H9 (cell line): ENCODE measurements around the gene AGPAT2. TPM values are rescaled to one million over a fixed set of nuclear protein-coding genes. Genes with fewer than 3 reads are reported as not detected.

Experiments
- DNase-seq: peaks from one replicate; pipeline ENCODE4 v3.0.0-alpha.2; 2017
- H2AFZ ChIP-seq: one replicate; pipeline ENCODE4 v1.6.1; 2013; ENCODE audit warnings: mild to moderate bottlenecking, low read length, control low read depth, moderate library complexity
- H2AK5ac ChIP-seq: 2 replicates; pipeline ENCODE4 v1.6.1; 2013; ENCODE audit warnings: low read length, control low read depth, mixed read lengths; ENCODE audit not compliant: insufficient read length
- H2BK120ac ChIP-seq: one replicate; pipeline ENCODE4 v1.6.1; 2013; ENCODE audit warnings: low read depth, mild to moderate bottlenecking, low read length, control low read depth, inconsistent platforms; ENCODE audit not compliant: poor library complexity, severe bottlenecking
- H2BK12ac ChIP-seq: 2 replicates; pipeline ENCODE4 v1.6.1; 2013; ENCODE audit warnings: low read length, control low read depth, mixed read lengths, low read depth; ENCODE audit not compliant: insufficient read length
- H2BK15ac ChIP-seq: 2 replicates; pipeline ENCODE4 v1.6.1; 2013; ENCODE audit warnings: low read depth, low read length, control low read depth
- H2BK20ac ChIP-seq: one replicate; pipeline ENCODE4 v1.6.1; 2013; ENCODE audit warnings: low read depth, mild to moderate bottlenecking, low read length, control low read depth, inconsistent platforms; ENCODE audit not compliant: poor library complexity, severe bottlenecking
- H2BK5ac ChIP-seq: 2 replicates; pipeline ENCODE4 v1.6.1; 2013; ENCODE audit warnings: low read length, control low read depth, mixed read lengths; ENCODE audit not compliant: insufficient read length
- H3K14ac ChIP-seq: 2 replicates; pipeline ENCODE4 v1.6.1; 2013; ENCODE audit warnings: low read length, control low read depth; ENCODE audit not compliant: insufficient read depth
- H3K18ac ChIP-seq: 2 replicates; pipeline ENCODE4 v1.6.1; 2013; ENCODE audit warnings: low read depth, mild to moderate bottlenecking, mixed read lengths, low read length, control low read depth; ENCODE audit not compliant: insufficient read length
- H3K23ac ChIP-seq: 2 replicates; pipeline ENCODE4 v1.6.1; 2013; ENCODE audit warnings: low read length, control low read depth, mixed read lengths, low read depth; ENCODE audit not compliant: insufficient read length
- H3K23me2 ChIP-seq: 2 replicates; pipeline ENCODE4 v1.6.1; 2013; ENCODE audit warnings: low read depth, mild to moderate bottlenecking, mixed read lengths, low read length, control low read depth; ENCODE audit not compliant: insufficient read length, poor library complexity, severe bottlenecking
- H3K27ac ChIP-seq: 2 replicates; pipeline ENCODE4 v1.5.1; 2013; ENCODE audit warnings: low read length, control low read depth, mixed read lengths, low read depth; ENCODE audit not compliant: insufficient read length
- H3K27me3 ChIP-seq: 2 replicates; pipeline ENCODE4 v1.6.1; 2013; ENCODE audit warnings: low read length, control low read depth, inconsistent platforms; ENCODE audit not compliant: insufficient read depth
- H3K4ac ChIP-seq: 2 replicates; pipeline ENCODE4 v1.6.1; 2013; ENCODE audit warnings: low read depth, mild to moderate bottlenecking, control low read depth, inconsistent platforms, low read length, moderate library complexity
- H3K4me1 ChIP-seq: 2 replicates; pipeline ENCODE4 v1.6.1; 2013; ENCODE audit warnings: low read length, control low read depth, inconsistent platforms; ENCODE audit not compliant: insufficient read depth
- H3K4me2 ChIP-seq: 2 replicates; pipeline ENCODE4 v1.6.1; 2013; ENCODE audit warnings: low read length, control low read depth, mixed read lengths; ENCODE audit not compliant: insufficient read length, insufficient read depth
- H3K56ac ChIP-seq: 2 replicates; pipeline ENCODE4 v1.6.1; 2013; ENCODE audit warnings: low read depth, mild to moderate bottlenecking, mixed read lengths, low read length, control low read depth; ENCODE audit not compliant: insufficient read length
- H3K79me1 ChIP-seq: 2 replicates; pipeline ENCODE4 v1.6.1; 2013; ENCODE audit warnings: low read depth, mild to moderate bottlenecking, moderate library complexity, low read length, control low read depth, inconsistent platforms; ENCODE audit not compliant: insufficient read depth, poor library complexity, severe bottlenecking
- H3K79me2 ChIP-seq: 2 replicates; pipeline ENCODE4 v1.6.1; 2013; ENCODE audit warnings: low read length, control low read depth, inconsistent platforms; ENCODE audit not compliant: insufficient read depth
- H3K9ac ChIP-seq: 2 replicates; pipeline ENCODE4 v1.6.1; 2013; ENCODE audit warnings: low read length, control low read depth, mixed read lengths; ENCODE audit not compliant: insufficient read length; ENCODE audit errors: extremely low read depth
- H3K9me3 ChIP-seq: one replicate; pipeline ENCODE4 v1.6.1; 2013; ENCODE audit warnings: low read depth, low read length, inconsistent platforms; ENCODE audit not compliant: control insufficient read depth
- H3T11ph ChIP-seq: one replicate; pipeline ENCODE4 v1.6.1; 2013; ENCODE audit warnings: mild to moderate bottlenecking, low read length, control low read depth, inconsistent platforms
- H4K20me1 ChIP-seq: one replicate; pipeline ENCODE4 v1.6.1; 2013; ENCODE audit not compliant: control insufficient read depth, insufficient read length, insufficient read depth
- H4K5ac ChIP-seq: 2 replicates; pipeline ENCODE4 v1.6.1; 2013; ENCODE audit warnings: low read depth, mild to moderate bottlenecking, mixed read lengths, low read length, control low read depth; ENCODE audit not compliant: insufficient read length
- H4K8ac ChIP-seq: replicated peaks from 2 replicates; pipeline ENCODE4 v1.6.1; 2013; ENCODE audit warnings: low read length, control low read depth, mixed read lengths, low read depth; ENCODE audit not compliant: insufficient read length
- H4K91ac ChIP-seq: 2 replicates; pipeline ENCODE4 v1.6.1; 2013; ENCODE audit warnings: low read depth, mild to moderate bottlenecking, moderate library complexity, mixed read lengths, low read length, control low read depth; ENCODE audit not compliant: insufficient read length
- H3K27ac Mint-ChIP-seq, 3 experiments: 2 replicates in 2 of 3; 3 replicates in 1 of 3; pipeline ENCODE4 v1.8.0; 2020 to 2021; ENCODE audit warnings: mixed read lengths in 3 of 3, mild to moderate bottlenecking in 1 of 3, moderate library complexity in 1 of 3
- H3K27me3 Mint-ChIP-seq: 2 replicates; pipeline ENCODE4 v1.8.0; 2021; ENCODE audit warnings: low read depth, mild to moderate bottlenecking, moderate library complexity, mixed read lengths
- H3K36me3 Mint-ChIP-seq, 3 experiments: 2 replicates in 2 of 3; 3 replicates in 1 of 3; pipeline ENCODE4 v1.8.0; 2020 to 2021; ENCODE audit warnings: low read depth in 3 of 3, mixed read lengths in 3 of 3; ENCODE audit not compliant: insufficient read depth in 1 of 3
- H3K4me1 Mint-ChIP-seq, 2 experiments: 2 replicates each; pipeline ENCODE4 v1.8.0; 2020; ENCODE audit warnings: mixed read lengths in 2 of 2
- H3K4me3 Mint-ChIP-seq, 2 experiments: 2 replicates in 1 of 2; 3 replicates in 1 of 2; pipeline ENCODE4 v1.8.0; 2020 to 2021; ENCODE audit warnings: mild to moderate bottlenecking in 2 of 2, mixed read lengths in 2 of 2, moderate library complexity in 1 of 2
- H3K9me3 Mint-ChIP-seq, 2 experiments: 2 replicates in 1 of 2; 3 replicates in 1 of 2; pipeline ENCODE4 v1.8.0; 2020; ENCODE audit warnings: mild to moderate bottlenecking in 2 of 2, mixed read lengths in 2 of 2, moderate library complexity in 1 of 2
- WGBS: extraction: QIAGEN DNeasy Blood & Tissue Kit; methylation state at CpG from one replicate; pipeline ENCODE4 v1.1.7; 2013; ENCODE audit warnings: missing lambda C conversion rate, low lambda C conversion rate, mixed read lengths; ENCODE audit not compliant: insufficient read length; ENCODE audit errors: extremely low coverage; 5-methylcytosine and 5-hydroxymethylcytosine counted together
- total RNA-seq: library from RNA; stranded (reverse); gene quantifications from 2 replicates; pipeline ENCODE4 v1.2.1, GENCODE V29; 2021
- TF ChIP-seq, protein P1 (sequence below): fragments of 200-600 bp; sonication (generic); conservative IDR thresholded peaks from 3 replicates; pipeline ENCODE4 v1.8.0; 2021; ENCODE audit warnings: antibody characterized with exemption, mild to moderate bottlenecking

Gene AGPAT2
- total RNA-seq, 1 experiment from 2014 or later: 29.7 TPM

DNA sequence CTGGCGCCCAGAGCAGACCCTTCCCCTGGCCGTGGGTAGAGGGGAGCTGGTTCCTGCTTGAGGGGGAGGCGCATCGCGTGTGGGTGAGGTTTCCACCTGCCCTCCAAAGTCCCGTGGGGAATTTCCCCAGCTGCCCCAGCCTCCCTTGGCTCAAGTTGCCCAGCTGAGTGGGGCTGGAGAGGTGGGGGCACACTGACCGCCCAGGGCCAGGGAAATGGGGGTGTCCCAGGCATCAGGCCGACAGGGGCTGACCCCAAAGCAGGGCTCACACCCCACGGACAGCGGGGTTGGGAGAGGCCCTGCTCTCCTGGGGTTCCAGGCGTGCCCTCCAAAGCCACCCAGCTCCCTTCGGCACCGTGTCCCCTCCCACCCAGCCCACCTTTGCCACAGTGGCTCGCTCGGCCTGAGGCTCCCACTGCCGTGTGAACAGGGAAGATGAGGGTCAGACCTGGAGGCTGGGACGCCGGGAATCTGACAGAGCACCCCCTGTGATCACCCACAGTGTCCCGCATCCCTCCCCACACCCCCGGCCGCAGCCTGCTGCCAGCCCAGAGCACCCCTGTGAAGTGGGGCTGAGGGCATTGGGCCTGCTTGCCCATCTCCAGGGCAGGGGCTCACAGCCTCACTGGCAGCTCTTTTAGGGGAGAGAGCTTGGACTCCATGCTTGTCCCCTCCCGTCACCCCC is 25.5 kb downstream of the AGPAT2 start:
- Histone ChIP-seq H2BK12ac (no peak overlapping the region), H3K27me3 (no peaks in the 10 kb centered on the region), H2BK120ac (no peak overlapping the region), H3K4me2 (no peak overlapping the region), H4K91ac (no peak overlapping the region), H2AFZ (no peak overlapping the region), H3K79me2 (no peaks in the 10 kb centered on the region), H3K23ac (no peak overlapping the region), H2BK15ac (no peak overlapping the region), H4K5ac (no peak overlapping the region), H4K8ac (no peak overlapping the region), H3K56ac (no peak overlapping the region), H3K27ac (no peak overlapping the region), H3K18ac (no peak overlapping the region), H2BK20ac (no peak overlapping the region), H2BK5ac (no peak overlapping the region), H4K20me1 (no peaks in the 10 kb centered on the region), H3K14ac (no peak overlapping the region), H3K79me1 (no peaks in the 10 kb centered on the region), H3T11ph (no peak overlapping the region), H3K9me3 (no peaks in the 10 kb centered on the region), H3K4ac (no peak overlapping the region; the same call in 1 of the 2 replicates), H3K9ac (no peak overlapping the region), H3K4me1 (no peaks in the 10 kb centered on the region), H2AK5ac (no peak overlapping the region), H3K23me2 (no peaks in the 10 kb centered on the region)
- H3K36me3 Mint-ChIP-seq: no peaks in the 10 kb centered on the region
- no peaks in the 10 kb centered on the region for H3K9me3 Mint-ChIP-seq
- no peak overlapping the region for H3K4me3 Mint-ChIP-seq
- peaks cover 2 to 4% of the 10 kb centered on the region in 2 experiments; a peak in 2 of 4 replicates for H3K4me1 Mint-ChIP-seq
- no peak for DNase-seq
- TF ChIP-seq, protein P1, sequence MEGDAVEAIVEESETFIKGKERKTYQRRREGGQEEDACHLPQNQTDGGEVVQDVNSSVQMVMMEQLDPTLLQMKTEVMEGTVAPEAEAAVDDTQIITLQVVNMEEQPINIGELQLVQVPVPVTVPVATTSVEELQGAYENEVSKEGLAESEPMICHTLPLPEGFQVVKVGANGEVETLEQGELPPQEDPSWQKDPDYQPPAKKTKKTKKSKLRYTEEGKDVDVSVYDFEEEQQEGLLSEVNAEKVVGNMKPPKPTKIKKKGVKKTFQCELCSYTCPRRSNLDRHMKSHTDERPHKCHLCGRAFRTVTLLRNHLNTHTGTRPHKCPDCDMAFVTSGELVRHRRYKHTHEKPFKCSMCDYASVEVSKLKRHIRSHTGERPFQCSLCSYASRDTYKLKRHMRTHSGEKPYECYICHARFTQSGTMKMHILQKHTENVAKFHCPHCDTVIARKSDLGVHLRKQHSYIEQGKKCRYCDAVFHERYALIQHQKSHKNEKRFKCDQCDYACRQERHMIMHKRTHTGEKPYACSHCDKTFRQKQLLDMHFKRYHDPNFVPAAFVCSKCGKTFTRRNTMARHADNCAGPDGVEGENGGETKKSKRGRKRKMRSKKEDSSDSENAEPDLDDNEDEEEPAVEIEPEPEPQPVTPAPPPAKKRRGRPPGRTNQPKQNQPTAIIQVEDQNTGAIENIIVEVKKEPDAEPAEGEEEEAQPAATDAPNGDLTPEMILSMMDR: no peak
- no CpG with 5 or more reads among the region's 22 CpGs for WGBS
- peaks cover 11% of the 10 kb centered on the region for H3K27me3 Mint-ChIP-seq
- H3K27ac Mint-ChIP-seq: no peak overlapping the region
